Embryonic facial prominence (tissue), 1 donor: ENCODE measurements around the gene PLEK2.
"Not testable (repeated sequence)": the region's sequence is repeated elsewhere in the genome, so short reads cannot be mapped to it uniquely, and the experiment has no call there.

Experiments used
- DNase-seq: peaks from one replicate; pipeline ENCODE4 v3.0.0-alpha.2; 2016; ENCODE audit errors: extremely low spot score

The PLEK2 gene

GRCh38 chr14:67411820-67412421, at the start of gene PLEK2:
Gene PLEK2 (minus strand): TSS chr14:67412165. CDS start chr14:67412059, 106 bp downstream.
- no peak for DNase-seq

GRCh38 chr14:67461341-67461985, 49.5 kb upstream of the PLEK2 start:
- no peak for DNase-seq

- DNase-seq = no peak
These were observed 47.4 kb upstream of the PLEK2 start for GRCh38 chr14:67459336-67459735.

DNA sequence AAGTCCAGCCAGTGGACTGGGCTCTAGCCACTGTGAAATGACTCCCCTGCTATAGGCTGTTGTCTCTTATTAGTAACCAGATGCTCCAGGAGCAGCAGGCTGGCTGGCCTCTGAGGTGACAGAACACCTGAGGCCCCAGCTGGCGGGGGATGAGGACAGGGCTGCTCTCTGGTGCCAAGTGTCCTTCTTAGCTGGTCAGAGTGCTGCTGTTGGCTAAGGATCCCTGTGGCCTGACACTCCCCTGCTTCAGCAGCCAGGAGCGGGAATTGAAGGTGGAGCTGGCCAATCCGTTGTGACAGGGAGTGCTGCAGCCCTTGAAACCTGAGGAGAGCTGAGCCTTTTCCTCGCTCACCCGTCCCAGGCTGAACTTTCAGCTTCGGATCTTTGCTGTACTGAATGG, 45.8 kb upstream of the PLEK2 start:
- no peak for DNase-seq

- no peak for DNase-seq
These were observed 44.8 kb upstream of the PLEK2 start for GRCh38 chr14:67456732-67457131.

DNA sequence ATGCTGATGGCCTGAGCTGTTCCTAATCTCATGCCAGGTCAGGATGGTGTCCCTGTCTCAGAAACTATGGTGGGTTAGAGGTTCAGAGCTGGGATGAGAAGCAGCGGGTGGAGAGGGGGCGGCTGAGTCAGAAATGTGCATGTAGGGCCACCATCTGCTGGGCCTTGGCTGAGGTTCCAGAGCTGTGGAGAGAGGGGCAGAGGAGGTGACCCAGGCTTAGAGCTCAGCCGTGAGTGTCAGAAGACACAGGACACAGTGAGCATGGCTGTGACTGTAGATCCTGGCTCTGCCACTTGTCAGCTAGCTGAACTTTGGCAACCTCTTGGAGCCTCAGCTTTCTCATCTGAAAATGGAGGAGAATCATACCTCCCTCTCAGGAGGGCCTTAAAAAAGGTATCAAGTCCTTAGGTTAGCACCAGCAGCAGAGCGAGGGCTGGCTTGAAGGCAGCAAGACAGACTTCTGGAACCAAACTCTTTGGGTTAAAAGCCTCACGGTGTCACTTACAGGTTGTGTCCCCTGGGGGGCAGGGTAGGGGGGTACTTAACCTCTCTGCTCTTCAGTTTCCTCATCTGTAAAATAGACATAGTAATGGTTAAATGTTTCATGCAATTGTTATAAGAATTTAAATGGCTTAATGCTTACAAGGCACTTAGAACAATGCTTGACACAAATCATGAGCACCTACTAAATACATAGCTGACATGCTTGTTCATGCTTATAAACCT, 41.8 kb upstream of the PLEK2 start:
- no peak for DNase-seq

DNA sequence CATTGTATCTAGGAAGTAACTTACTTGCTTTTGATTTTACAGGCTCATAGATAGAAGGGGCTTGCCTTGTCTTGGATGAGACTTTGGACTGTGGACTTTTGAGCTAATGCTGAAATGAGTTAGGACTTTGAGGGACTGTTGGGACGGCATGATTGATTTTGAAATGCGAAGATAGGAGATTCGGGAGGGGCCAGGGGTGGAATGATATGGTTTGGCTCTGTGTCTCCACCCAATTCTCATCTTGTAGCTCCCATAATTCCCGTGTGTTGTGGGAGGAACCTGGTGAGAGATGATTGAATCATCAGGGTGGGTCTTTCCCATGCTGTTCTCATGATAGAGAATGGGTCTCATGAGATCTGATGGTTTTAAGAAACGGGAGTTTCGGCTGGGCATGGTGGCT, 39.7 kb upstream of the PLEK2 start:
- DNase-seq = not testable (repeated sequence)

GRCh38 chr14:67449096-67449495, 37.1 kb upstream of the PLEK2 start:
- no peak for DNase-seq

DNA sequence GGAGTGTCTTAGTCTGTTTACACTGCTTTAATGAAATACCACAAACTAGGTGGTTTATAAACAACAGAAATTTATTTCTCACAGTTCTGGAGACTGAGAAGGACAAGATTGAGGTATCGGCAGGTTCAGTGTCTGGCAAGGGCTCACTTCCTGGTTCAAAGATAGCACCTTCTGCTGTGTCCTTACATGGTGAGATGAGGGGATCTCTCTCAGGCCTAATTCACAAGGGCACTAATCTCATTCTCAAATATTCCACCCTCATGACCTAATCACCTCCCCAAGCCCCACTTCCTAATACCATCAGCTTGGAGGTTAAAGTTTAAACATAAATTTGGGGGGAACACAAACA, 35.0 kb upstream of the PLEK2 start:
- no peak for DNase-seq

- no peak for DNase-seq
These were observed 34.5 kb upstream of the PLEK2 start for GRCh38 chr14:67446371-67447032.

DNA sequence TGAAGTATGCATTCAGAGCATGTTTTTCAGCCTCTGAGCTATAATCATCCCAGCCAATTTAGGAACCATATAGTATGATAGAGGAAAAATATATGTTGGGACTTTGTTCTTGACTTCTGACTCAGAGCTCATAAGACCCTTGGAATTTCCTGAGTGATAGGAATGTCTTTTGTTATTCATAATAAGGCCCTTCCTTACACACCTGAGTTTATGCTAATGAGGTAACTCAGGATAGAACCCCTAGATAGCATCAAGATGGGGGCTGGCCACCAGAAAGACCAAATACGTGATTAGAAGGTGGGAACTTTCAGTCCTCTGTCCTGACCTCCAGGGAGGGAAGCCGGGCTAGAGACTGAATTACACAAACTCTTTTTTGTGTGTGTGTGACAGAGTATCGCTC, 32.4 kb upstream of the PLEK2 start:
- DNase-seq = no peak

- DNase-seq = no peak
These were observed 30.4 kb upstream of the PLEK2 start for GRCh38 chr14:67442139-67442906.

DNA sequence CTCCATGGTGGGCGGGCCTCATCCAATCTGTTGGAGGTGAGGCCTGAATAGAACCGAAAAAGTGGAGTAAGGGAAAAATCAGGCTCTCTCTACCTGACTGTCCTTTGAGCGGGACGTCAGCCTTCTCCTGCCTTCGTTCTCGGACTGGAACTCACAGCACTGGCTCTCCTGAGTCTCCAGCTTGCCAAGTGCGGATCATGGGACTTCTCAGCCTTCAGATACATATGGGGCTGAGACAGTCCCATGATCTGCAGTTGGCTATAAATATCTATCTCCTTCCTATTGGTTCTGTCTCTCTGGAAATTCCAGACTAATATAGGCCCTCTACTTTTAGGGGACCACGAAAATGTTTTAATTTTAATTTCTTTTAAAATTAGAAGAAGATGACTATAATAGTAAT, 29.7 kb upstream of the PLEK2 start:
- DNase-seq = no peak

GRCh38 chr14:67441256-67441655, 29.3 kb upstream of the PLEK2 start:
- no peak for DNase-seq

- no peak for DNase-seq
These were observed 28.5 kb upstream of the PLEK2 start for GRCh38 chr14:67440513-67440912.

DNA sequence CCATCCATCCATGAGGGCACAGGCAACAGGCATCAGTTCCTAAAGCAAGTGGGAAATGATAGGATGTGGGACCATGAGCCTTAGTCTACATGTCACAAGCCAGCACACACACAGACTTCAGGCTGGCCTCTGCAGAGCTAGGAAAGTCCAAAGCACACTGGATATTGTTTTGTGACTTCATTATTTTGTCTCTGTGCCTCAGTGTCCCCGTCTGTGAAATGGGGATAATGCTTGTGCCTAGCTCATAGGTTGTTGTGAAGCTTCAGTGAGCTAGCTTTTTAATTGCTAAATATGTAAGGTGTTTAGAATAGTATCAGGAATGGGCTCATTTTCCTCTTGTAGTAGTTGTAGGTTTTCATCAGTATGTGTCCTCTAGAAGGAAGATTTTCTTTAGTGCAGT, 27.0 kb upstream of the PLEK2 start:
- no peak for DNase-seq

DNA sequence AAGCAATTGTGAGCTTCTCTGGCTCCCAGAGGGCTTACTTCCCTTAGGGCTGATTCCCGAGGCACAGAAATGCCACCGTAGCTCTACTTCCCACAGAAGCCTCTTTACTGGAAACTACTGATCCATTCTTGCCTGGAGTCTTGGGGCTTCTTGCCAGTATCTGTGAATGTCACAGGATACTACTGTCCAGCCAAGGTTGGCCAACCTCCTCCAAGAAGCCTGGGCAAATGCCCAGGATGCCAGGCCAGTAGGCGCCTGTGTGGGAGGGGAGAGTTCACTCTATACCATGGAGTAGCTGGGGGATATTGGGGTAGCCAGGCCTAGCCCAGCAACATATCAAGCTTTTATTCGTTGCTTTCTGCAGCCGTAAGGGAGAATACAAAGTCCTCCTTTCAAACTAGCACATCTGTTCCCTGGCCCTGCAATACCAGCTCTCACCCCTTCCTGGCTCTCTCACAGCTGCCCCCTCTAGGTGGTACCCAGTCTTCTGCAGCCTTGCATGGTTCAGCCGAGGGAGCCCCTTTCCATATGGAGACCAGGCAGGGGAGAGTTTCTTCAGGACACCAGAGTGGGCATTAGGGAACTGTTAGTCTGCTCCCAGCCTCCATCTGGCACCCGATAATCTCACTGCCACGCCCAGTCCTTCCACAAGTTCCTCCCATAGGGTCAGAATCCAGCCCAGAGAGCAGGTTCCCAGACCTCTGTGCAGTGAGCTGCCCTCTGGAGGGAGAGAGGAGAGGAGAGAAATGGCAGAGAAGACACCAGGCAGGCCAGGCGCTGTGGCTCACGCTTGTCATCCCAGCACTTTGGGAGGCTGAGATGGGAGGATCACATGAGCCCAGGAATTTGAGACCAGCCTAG, 24.3 kb upstream of the PLEK2 start:
- no peak for DNase-seq

DNA sequence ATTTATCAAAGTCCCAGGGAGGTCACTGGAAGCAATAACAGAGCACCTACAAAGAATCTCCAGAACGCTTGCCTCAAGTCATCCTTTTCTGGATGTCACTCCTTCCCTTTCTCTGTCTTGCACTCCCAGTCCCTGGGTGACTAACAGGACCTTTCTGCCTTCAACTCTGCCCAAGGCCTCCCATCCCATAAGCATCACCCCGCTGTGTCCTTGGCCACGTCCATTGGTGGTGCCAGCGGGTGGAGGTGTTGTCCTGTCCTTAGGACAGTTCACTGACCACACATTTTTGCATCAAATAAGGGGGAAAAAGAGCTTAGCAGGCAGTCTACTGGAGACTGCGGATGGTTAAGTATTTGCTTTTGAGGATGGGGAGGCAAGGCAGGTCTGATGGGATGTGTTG, 23.6 kb upstream of the PLEK2 start:
- DNase-seq = no peak

DNA sequence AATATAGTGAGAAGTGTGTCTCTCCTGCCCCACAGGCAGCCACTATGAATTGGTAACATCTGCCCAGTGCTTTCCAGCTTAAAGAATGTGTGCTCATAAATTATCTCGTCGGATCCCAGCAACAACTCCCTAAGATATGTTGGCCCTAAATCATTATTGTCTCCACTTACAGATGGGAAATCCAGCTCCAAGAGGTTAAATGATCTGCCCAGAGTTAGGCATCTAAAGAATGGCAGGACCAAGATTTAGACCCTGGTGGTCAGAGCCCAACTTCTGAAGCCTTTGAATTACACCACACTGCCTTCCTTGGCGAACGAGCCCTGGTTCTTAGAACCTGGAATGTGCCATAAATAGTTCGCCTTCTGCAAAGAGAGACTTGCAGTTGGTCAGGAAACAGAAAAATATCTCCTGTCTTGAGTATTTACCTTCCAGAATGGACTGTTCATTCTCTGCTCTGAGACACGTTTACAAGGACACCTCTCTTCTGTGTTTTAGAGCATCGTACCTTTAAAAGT, 20.1 kb upstream of the PLEK2 start:
- no peak for DNase-seq

GRCh38 chr14:67429510-67430205, 17.7 kb upstream of the PLEK2 start:
- DNase-seq = no peak
